ENCODE data around the gene AGR3.

Gene AGR3

DNA sequence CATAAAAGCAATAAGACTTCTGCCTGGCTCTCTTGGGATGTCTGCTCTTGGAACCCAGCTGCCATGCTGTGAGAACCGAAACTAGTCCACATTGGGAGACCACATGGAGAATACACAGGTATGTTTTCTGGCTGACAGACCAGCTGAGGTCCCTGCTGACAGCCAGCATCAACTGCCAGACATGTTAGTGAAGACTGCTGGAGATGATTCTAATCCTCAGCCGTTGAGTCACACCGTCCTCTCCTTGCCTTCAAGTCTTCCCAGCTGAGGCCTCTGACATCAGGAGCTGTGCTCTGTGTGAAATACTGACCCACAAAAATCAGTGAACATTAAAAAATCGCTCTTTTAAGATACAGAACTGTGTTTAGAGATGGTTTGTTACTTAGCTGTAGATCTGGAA is 40.1 kb downstream of the AGR3 start:
- TF ChIP-seq, protein P1, sequence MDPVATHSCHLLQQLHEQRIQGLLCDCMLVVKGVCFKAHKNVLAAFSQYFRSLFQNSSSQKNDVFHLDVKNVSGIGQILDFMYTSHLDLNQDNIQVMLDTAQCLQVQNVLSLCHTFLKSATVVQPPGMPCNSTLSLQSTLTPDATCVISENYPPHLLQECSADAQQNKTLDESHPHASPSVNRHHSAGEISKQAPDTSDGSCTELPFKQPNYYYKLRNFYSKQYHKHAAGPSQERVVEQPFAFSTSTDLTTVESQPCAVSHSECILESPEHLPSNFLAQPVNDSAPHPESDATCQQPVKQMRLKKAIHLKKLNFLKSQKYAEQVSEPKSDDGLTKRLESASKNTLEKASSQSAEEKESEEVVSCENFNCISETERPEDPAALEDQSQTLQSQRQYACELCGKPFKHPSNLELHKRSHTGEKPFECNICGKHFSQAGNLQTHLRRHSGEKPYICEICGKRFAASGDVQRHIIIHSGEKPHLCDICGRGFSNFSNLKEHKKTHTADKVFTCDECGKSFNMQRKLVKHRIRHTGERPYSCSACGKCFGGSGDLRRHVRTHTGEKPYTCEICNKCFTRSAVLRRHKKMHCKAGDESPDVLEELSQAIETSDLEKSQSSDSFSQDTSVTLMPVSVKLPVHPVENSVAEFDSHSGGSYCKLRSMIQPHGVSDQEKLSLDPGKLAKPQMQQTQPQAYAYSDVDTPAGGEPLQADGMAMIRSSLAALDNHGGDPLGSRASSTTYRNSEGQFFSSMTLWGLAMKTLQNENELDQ (tag by site-specific recombination; IDR thresholded peaks at IDR 0.05; ENCODE audit: low read depth): no peak
- TF ChIP-seq EGR2 (tag by site-specific recombination; IDR thresholded peaks at IDR 0.05; ENCODE audit: low read depth): no peak
- TF ChIP-seq ZNF426 (tag by site-specific recombination; IDR thresholded peaks at IDR 0.05): no peak
- TF ChIP-seq HOXA7 (CRISPR knock-in tag; IDR thresholded peaks at IDR 0.05; ENCODE audit: borderline replicate concordance): no peak
- no peak for TF ChIP-seq ZNF521 (tag by site-specific recombination; IDR thresholded peaks at IDR 0.05)
- TF ChIP-seq ZNF221 (tag by site-specific recombination; IDR thresholded peaks at IDR 0.05; ENCODE audit: borderline replicate concordance): no peak
- TF ChIP-seq ZBTB7A (tag by site-specific recombination; IDR thresholded peaks at IDR 0.05; ENCODE audit: low read depth): no peak
- no peak for TF ChIP-seq ZNF621 (tag by site-specific recombination; IDR thresholded peaks at IDR 0.05)
- TF ChIP-seq ZNF433 (tag by site-specific recombination; IDR thresholded peaks at IDR 0.05; ENCODE audit: low read depth): no peak
- no peak for TF ChIP-seq ZNF626 (tag by site-specific recombination; IDR thresholded peaks at IDR 0.05)
- TF ChIP-seq ZNF623 (tag by site-specific recombination; IDR thresholded peaks at IDR 0.05): no peak
- TF ChIP-seq, protein P2, sequence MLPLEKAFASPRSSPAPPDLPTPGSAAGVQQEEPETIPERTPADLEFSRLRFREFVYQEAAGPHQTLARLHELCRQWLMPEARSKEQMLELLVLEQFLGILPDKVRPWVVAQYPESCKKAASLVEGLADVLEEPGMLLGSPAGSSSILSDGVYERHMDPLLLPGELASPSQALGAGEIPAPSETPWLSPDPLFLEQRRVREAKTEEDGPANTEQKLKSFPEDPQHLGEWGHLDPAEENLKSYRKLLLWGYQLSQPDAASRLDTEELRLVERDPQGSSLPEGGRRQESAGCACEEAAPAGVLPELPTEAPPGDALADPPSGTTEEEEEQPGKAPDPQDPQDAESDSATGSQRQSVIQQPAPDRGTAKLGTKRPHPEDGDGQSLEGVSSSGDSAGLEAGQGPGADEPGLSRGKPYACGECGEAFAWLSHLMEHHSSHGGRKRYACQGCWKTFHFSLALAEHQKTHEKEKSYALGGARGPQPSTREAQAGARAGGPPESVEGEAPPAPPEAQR (tag by site-specific recombination; IDR thresholded peaks at IDR 0.05): no peak
- no peak for TF ChIP-seq ZBTB21 (tag by site-specific recombination; IDR thresholded peaks at IDR 0.05)
- TF ChIP-seq ZNF585B (tag by site-specific recombination; IDR thresholded peaks at IDR 0.05): no peak
- Histone ChIP-seq H3K4me1 (ENCODE audit: control insufficient read depth, insufficient read depth, low read length) (no peaks in the 10 kb centered on the region; the same call in 1 of the 2 replicates), H3K27ac (ENCODE audit: extremely low read depth, low read depth, low read length) (no peak overlapping the region), H3K4me3 (ENCODE audit: low read depth, low read length) (no peak overlapping the region), H3K36me3 (ENCODE audit: control insufficient read depth in 2 of 2, insufficient read depth in 1 of 2, low read length in 2 of 2) (no peaks in the 10 kb centered on the region), H3K9me3 (ENCODE audit: control insufficient read depth, insufficient read depth, low read depth, low read length) (no peaks in the 10 kb centered on the region)
- POLR2A ChIA-PET: no interaction called here
- CTCF ChIA-PET: no interaction called here

DNA sequence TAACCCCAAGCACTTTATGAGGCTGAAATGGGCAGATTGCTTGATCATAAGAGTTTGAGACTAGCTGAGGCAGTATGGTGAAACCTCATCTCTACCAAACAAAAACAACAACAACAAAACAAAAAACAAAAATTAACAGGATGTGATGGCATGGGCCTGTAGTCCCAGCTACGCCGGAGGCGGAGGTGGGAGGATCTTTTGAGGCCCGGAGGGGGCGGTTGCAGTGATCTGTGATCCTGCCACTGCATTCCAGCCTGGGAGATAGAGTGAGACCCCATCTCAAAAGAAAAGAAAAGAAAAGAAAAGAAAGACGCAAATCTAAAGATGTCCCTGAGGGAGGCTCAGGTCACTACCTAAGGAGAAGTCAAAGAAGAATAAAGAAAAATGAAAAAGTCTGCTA is 41.7 kb downstream of the AGR3 start:
- CTCF ChIA-PET: interaction anchor here (0.6 kb wide), 1 partner anchor 187 kb away, joined by 3 read pairs; no protein-coding TSS in a partner anchor

DNA sequence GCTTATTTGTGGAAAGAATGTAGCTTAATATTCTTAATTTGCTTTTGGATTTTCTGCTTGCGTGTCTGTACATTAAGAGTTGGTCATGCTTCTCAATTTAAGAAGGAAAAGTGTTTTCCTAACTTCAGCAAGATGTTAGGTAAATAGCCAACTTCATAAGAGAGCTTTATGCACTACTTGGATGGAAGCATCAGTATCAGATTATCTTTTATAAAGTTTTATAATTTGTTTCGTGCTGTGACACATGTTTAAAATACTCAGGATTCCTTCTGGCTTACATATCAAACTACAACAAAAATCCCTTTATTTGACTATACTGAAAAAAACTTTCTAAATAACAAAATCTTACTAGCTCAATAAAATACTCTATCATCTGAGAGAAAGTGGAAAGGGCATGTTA is 42.1 kb downstream of the AGR3 start:
- Histone ChIP-seq H3K4me1 (ENCODE audit: control insufficient read depth, insufficient read depth, low read length) (no peaks in the 10 kb centered on the region), H3K4me3 (ENCODE audit: low read depth, low read length) (no peak overlapping the region), H3K9me3 (ENCODE audit: control insufficient read depth, insufficient read depth, low read depth, low read length) (no peaks in the 10 kb centered on the region), H3K27ac (ENCODE audit: extremely low read depth, low read depth, low read length) (no peak overlapping the region), H3K36me3 (ENCODE audit: control insufficient read depth in 2 of 2, insufficient read depth in 1 of 2, low read length in 2 of 2) (no peaks in the 10 kb centered on the region)
- CTCF ChIA-PET: interaction anchor here (0.5 kb wide), 1 partner anchor 1285 kb away, joined by 3 read pairs; no protein-coding TSS in a partner anchor
- POLR2A ChIA-PET: no interaction called here
- no peak for TF ChIP-seq ZNF555 (tag by site-specific recombination; conservative IDR thresholded peaks at IDR 0.05)
- TF ChIP-seq, protein P3, sequence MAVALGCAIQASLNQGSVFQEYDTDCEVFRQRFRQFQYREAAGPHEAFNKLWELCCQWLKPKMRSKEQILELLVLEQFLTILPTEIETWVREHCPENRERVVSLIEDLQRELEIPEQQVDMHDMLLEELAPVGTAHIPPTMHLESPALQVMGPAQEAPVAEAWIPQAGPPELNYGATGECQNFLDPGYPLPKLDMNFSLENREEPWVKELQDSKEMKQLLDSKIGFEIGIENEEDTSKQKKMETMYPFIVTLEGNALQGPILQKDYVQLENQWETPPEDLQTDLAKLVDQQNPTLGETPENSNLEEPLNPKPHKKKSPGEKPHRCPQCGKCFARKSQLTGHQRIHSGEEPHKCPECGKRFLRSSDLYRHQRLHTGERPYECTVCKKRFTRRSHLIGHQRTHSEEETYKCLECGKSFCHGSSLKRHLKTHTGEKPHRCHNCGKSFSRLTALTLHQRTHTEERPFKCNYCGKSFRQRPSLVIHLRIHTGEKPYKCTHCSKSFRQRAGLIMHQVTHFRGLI (tag by site-specific recombination; IDR thresholded peaks at IDR 0.05): no peak
- no peak for TF ChIP-seq ZNF600 (tag by site-specific recombination; IDR thresholded peaks at IDR 0.05)
- no peak for TF ChIP-seq ZNF184 (tag by site-specific recombination; IDR thresholded peaks at IDR 0.05)
- TF ChIP-seq SCRT2 (tag by site-specific recombination; IDR thresholded peaks at IDR 0.05): no peak
- TF ChIP-seq ZNF473 (tag by site-specific recombination; IDR thresholded peaks at IDR 0.05): no peak
- TF ChIP-seq GLI2 (tag by site-specific recombination; IDR thresholded peaks at IDR 0.05; ENCODE audit: borderline replicate concordance, low read depth): no peak
- TF ChIP-seq ZSCAN16 (tag by site-specific recombination; IDR thresholded peaks at IDR 0.05): no peak
- no peak for TF ChIP-seq ZIC2 (tag by site-specific recombination; IDR thresholded peaks at IDR 0.05)
- no peak for TF ChIP-seq ZBTB7A (tag by site-specific recombination; IDR thresholded peaks at IDR 0.05; ENCODE audit: low read depth)
- TF ChIP-seq ZNF138 (tag by site-specific recombination; IDR thresholded peaks at IDR 0.05; ENCODE audit: borderline replicate concordance): no peak
- TF ChIP-seq ZNF521 (tag by site-specific recombination; IDR thresholded peaks at IDR 0.05): no peak
- TF ChIP-seq ZNF266 (tag by site-specific recombination; IDR thresholded peaks at IDR 0.05; ENCODE audit: low read depth): no peak

More for the DNA sequence above, 41.7 kb downstream of the AGR3 start:
- no peak overlapping the region for H3K4me3 ChIP-seq (ENCODE audit: low read depth, low read length)
- H3K4me1 ChIP-seq (ENCODE audit: control insufficient read depth, insufficient read depth, low read length): no peaks in the 10 kb centered on the region
- peak; percentile 23; the same call in 1 of the 2 replicates for TF ChIP-seq ZFHX2 (tag by site-specific recombination; conservative IDR thresholded peaks at IDR 0.05)
- no peak for TF ChIP-seq ZNF341 (tag by site-specific recombination; IDR thresholded peaks at IDR 0.05; ENCODE audit: low read depth)
- no peak overlapping the region for H3K27ac ChIP-seq (ENCODE audit: extremely low read depth, low read depth, low read length)
- POLR2A ChIA-PET: no interaction called here
- H3K9me3 ChIP-seq (ENCODE audit: control insufficient read depth, insufficient read depth, low read depth, low read length): no peaks in the 10 kb centered on the region
- no peaks in the 10 kb centered on the region for H3K36me3 ChIP-seq (ENCODE audit: control insufficient read depth in 2 of 2, insufficient read depth in 1 of 2, low read length in 2 of 2)

All from HEK293 (cell line).